Lung (tissue), 12 donors: ENCODE data around the gene MRPL50. TPM values are rescaled to one million over a fixed set of nuclear protein-coding genes. Genes with fewer than 3 reads are reported as not detected.

Experiments
- ATAC-seq: fragments of 200-7000 bp; cut with Tn5 transposase; one replicate; pipeline ENCODE4 v1.9.1; 2020; ENCODE audit warnings: moderate number of reproducible peaks; ENCODE audit not compliant: insufficient read depth, low FRiP score
- DNase-seq, 3 donors: peaks; one replicate each; pipeline ENCODE4 v3.0.0-alpha.2; 2013 to 2017
- H3K27ac ChIP-seq, 2 donors: one replicate each; pipeline ENCODE4 v1.5.1; 2013; ENCODE audit warnings: mild to moderate bottlenecking in 2 of 2, moderate library complexity in 2 of 2, control low read depth in 1 of 2, inconsistent platforms in 1 of 2, low read depth in 1 of 2, low read length in 1 of 2
- H3K27me3 ChIP-seq, 3 donors: one replicate each; pipeline ENCODE4 v1.5.1; 2013; ENCODE audit warnings: low read length in 2 of 3; ENCODE audit not compliant: control insufficient read depth in 3 of 3, insufficient read depth in 3 of 3
- H3K36me3 ChIP-seq, 4 donors: one replicate each; pipeline ENCODE4 v1.5.1; 2013; ENCODE audit warnings: low read length in 4 of 4, mild to moderate bottlenecking in 1 of 4, moderate library complexity in 1 of 4; ENCODE audit not compliant: control insufficient read depth in 4 of 4, insufficient read depth in 4 of 4
- H3K4me1 ChIP-seq, 5 donors: one replicate each; pipeline ENCODE4 v1.5.1; 2013; ENCODE audit warnings: low read length in 5 of 5, mild to moderate bottlenecking in 2 of 5, moderate library complexity in 1 of 5; ENCODE audit not compliant: control insufficient read depth in 5 of 5, insufficient read depth in 5 of 5
- H3K4me3 ChIP-seq: one replicate; pipeline ENCODE4 v1.5.1; 2013; ENCODE audit warnings: mild to moderate bottlenecking, control low read depth, moderate library complexity
- H3K9ac ChIP-seq, 2 donors: one replicate each; pipeline ENCODE4 v1.5.1; 2013; ENCODE audit warnings: low read length in 2 of 2, control low read depth in 1 of 2; ENCODE audit not compliant: insufficient read depth in 1 of 2
- H3K9me3 ChIP-seq, 4 donors: one replicate each; pipeline ENCODE4 v1.5.1; 2013; ENCODE audit warnings: low read length in 3 of 4, mild to moderate bottlenecking in 1 of 4, moderate library complexity in 1 of 4; ENCODE audit not compliant: control insufficient read depth in 4 of 4, insufficient read depth in 3 of 4
- CTCF ChIP-seq: IDR thresholded peaks from 2 replicates; pipeline ENCODE4 v1.5.1; 2012; ENCODE audit warnings: mild to moderate bottlenecking; ENCODE audit errors: control extremely low read depth, extremely low read depth
- WGBS, 2 donors: extraction: QIAGEN DNeasy Blood & Tissue Kit; methylation state at CpG; one replicate each; pipeline ENCODE4 v1.1.7; 2013; 5-methylcytosine and 5-hydroxymethylcytosine counted together
- polyA plus RNA-seq, 2 donors: library from polyadenylated mRNA; stranded (reverse); fragments of 200-250 nt; gene quantifications; one replicate each; pipeline ENCODE4 v1.2.1, GENCODE V29; 2013
- total RNA-seq, 2 donors: library from RNA; depleted of rRNA in 1 of 2; stranded (reverse); fragments of >200 nt in 1 of 2; gene quantifications; one replicate each; pipeline ENCODE4 v1.2.1, GENCODE V29; 2014 to 2021
- donor health status: control.
- donor health status: control.
- donor health status: Bipolar disorder and iron deficiency.
- donor health status: healthy.
- donor health status: DM: yes; HTN: yes; CAD: no.

MRPL50 gene
- total and polyA plus RNA-seq, 4 donors = 7.9 to 23.0 (median 8.8) TPM

DNA sequence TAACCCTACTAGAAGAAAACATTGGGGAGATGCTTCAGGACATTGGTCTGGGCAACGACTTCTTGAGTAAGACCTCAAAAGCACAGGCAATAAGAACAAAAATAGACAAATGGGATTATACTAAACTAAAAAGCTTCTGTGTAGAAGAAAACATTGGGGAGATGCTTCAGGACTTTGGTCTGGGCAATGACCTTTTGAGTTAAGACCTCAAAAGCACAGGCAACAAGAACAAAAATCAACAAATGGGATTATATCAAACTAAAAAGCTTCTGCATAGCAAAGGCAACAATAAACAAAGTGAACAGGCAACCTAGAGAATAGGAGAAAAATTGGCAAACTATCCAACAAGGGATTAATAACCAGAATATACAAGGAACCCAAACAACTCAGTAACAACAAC lies 3.7 kb downstream of the MRPL50 start:
- peaks cover 0 to 10% (median 5%) of the 10 kb centered on the region in 5 donors for H3K4me1 ChIP-seq
- H3K36me3 ChIP-seq = peaks cover 0 to 14% (median 8%) of the 10 kb centered on the region in 4 donors
- no peak overlapping the region for H3K27ac ChIP-seq
- 97 to 100% methylated on average over 1 of the region's 1 CpG for WGBS, 2 donors
- H3K9ac ChIP-seq = no peak overlapping the region
- H3K27me3 ChIP-seq = no peaks in the 10 kb centered on the region
- peaks cover 0 to 2% (median 0%) of the 10 kb centered on the region in 4 donors for H3K9me3 ChIP-seq
- no peak for TF ChIP-seq CTCF
- ATAC-seq = no peak
- H3K4me3 ChIP-seq = no peak overlapping the region
- no peak for DNase-seq

- ATAC-seq (no peak), DNase-seq (no peak)
- WGBS, 2 donors = 96 to 99% methylated on average over 3 of the region's 3 CpGs
- H3K27ac ChIP-seq = no peak overlapping the region
- peaks cover 0 to 7% (median 0%) of the 10 kb centered on the region in 5 donors for H3K4me1 ChIP-seq
- peaks cover 0 to 14% (median 8%) of the 10 kb centered on the region in 4 donors for H3K36me3 ChIP-seq
- H3K9ac ChIP-seq = no peak overlapping the region
- no peaks in the 10 kb centered on the region for H3K27me3 ChIP-seq
- peaks cover 0 to 2% (median 0%) of the 10 kb centered on the region in 4 donors for H3K9me3 ChIP-seq
- TF ChIP-seq CTCF = no peak
- no peak overlapping the region for H3K4me3 ChIP-seq
Measured at GRCh38 chr9:101393135-101393534, 5.3 kb downstream of the MRPL50 start.

- TF ChIP-seq CTCF = no peak
- WGBS, 2 donors = 80 to 94% methylated on average over 2 of the region's 2 CpGs
- peaks cover 0 to 15% (median 3%) of the 10 kb centered on the region in 4 donors for H3K36me3 ChIP-seq
- DNase-seq (no peak), ATAC-seq (peak; percentile 34)
- peaks cover 0 to 4% (median 0%) of the 10 kb centered on the region in 5 donors for H3K4me1 ChIP-seq
- H3K4me3 ChIP-seq = no peak overlapping the region
- H3K27me3 ChIP-seq = no peaks in the 10 kb centered on the region
- no peak overlapping the region for H3K9ac ChIP-seq
- H3K27ac ChIP-seq = no peak overlapping the region
- peaks cover 0 to 2% (median 0%) of the 10 kb centered on the region in 4 donors for H3K9me3 ChIP-seq
Measured at GRCh38 chr9:101388507-101388993, 9.9 kb downstream of the MRPL50 start.
